HepG2 (cell line): ENCODE measurements around the gene SLC39A1. TPM values are rescaled to one million over a fixed set of nuclear protein-coding genes. Genes with fewer than 3 reads are reported as not detected.
"Not testable (repeated sequence)": the region's sequence is repeated elsewhere in the genome, so short reads cannot be mapped to it uniquely, and the experiment has no call there.

ENCODE experiments used
- ATAC-seq: fragments of 200-7000 bp; cut with Tn5 transposase; 3 replicates; pipeline ENCODE4 v1.9.1; 2020; ENCODE audit warnings: mild to moderate bottlenecking, moderate library complexity
- BruUV-seq: library from RNA; stranded (reverse); fragments of 400-500 nt; replicated peaks from 2 replicates; lab custom pipeline; 2021; lab: Mats Ljungman, UMichigan
- CTCF ChIA-PET: fragments of 300-600 bp; formaldehyde crosslinking; extraction: SDS; loops from one replicate; lab custom pipeline; 2021; ENCODE audit warnings: low total read pairs, inconsistent platforms, low intra/inter-chr PET ratio; lab: Yijun Ruan, JAX
- POLR2A ChIA-PET: fragments of 350-600 bp; sonication (Branson Sonifier 250); formaldehyde crosslinking; loops from one replicate; lab custom pipeline; 2020; ENCODE audit warnings: antibody characterized with exemption, inconsistent platforms; lab: Yijun Ruan, JAX
- DNase-seq: peaks from one replicate; pipeline ENCODE4 v3.0.0-alpha.2; 2015; ENCODE audit warnings: low spot score
- FAIRE-seq: peaks from 3 replicates; lab custom pipeline; 2011; peaks lifted over from hg19 to GRCh38; lab: Jason Lieb, UNC
- H2AFZ ChIP-seq: one replicate; pipeline ENCODE4 v1.6.1; 2011; ENCODE audit warnings: low read length, inconsistent platforms
- H3K27ac ChIP-seq: fragments of 300-600 bp; 3 replicates; pipeline ENCODE4 v1.8.0; 2011; ENCODE audit warnings: mixed run types, mild to moderate bottlenecking, mixed read lengths, low read length, inconsistent platforms; ENCODE audit not compliant: insufficient read depth; ENCODE audit errors: extremely low read length
- H3K27me3 ChIP-seq, 2 experiments: fragments of 200-600 bp in 1 of 2; 2 replicates in 1 of 2; 3 replicates in 1 of 2; pipeline versions ENCODE4 v1.6.0 to v1.8.0; 2011; ENCODE audit warnings: low read length in 2 of 2, mild to moderate bottlenecking in 2 of 2, moderate library complexity in 2 of 2, inconsistent platforms in 1 of 2; ENCODE audit not compliant: insufficient read depth in 2 of 2, control insufficient read depth in 1 of 2
- H3K36me3 ChIP-seq, 2 experiments: fragments of 200-600 bp in 1 of 2; replicated peaks in 1 of 2; 2 replicates in 1 of 2; 3 replicates in 1 of 2; pipeline versions ENCODE4 v1.5.1 to v1.8.0; 2011; ENCODE audit warnings: low read length in 2 of 2, inconsistent platforms in 1 of 2; ENCODE audit not compliant: insufficient read depth in 2 of 2, control insufficient read depth in 1 of 2
- H3K4me1 ChIP-seq: 2 replicates; pipeline ENCODE4 v1.5.1; 2012; ENCODE audit warnings: low read length, inconsistent platforms; ENCODE audit not compliant: insufficient read depth
- H3K4me2 ChIP-seq: 2 replicates; pipeline ENCODE4 v1.6.0; 2011; ENCODE audit warnings: low read depth, low read length, inconsistent platforms
- H3K4me3 ChIP-seq, 3 experiments: fragments of 200-600 bp in 1 of 3; sonication (generic), shearing (Covaris generic) in 1 of 3; replicated peaks in 1 of 3; 2 replicates each; pipeline ENCODE4 v1.5.1; 2011 to 2016; ENCODE audit warnings: low read length in 3 of 3, inconsistent platforms in 2 of 3, low read depth in 2 of 3, mild to moderate bottlenecking in 2 of 3, control low read depth in 1 of 3, mixed read lengths in 1 of 3; ENCODE audit not compliant: insufficient read depth in 1 of 3
- H3K79me2 ChIP-seq: one replicate; pipeline ENCODE4 v1.6.1; 2011; ENCODE audit warnings: low read length, inconsistent platforms; ENCODE audit not compliant: insufficient read depth
- H3K9ac ChIP-seq: 2 replicates; pipeline ENCODE4 v1.6.0; 2011; ENCODE audit warnings: mild to moderate bottlenecking, low read depth, low read length, inconsistent platforms; ENCODE audit not compliant: insufficient read depth
- H3K9me3 ChIP-seq: 2 replicates; pipeline ENCODE4 v1.5.1; 2012; ENCODE audit warnings: mild to moderate bottlenecking, low read length
- H4K20me1 ChIP-seq: 2 replicates; pipeline ENCODE4 v1.6.0; 2011; ENCODE audit warnings: inconsistent platforms, mild to moderate bottlenecking, low read length, moderate library complexity; ENCODE audit not compliant: insufficient read depth
- IKZF1 ChIP-seq: fragments of 450-650 bp; IDR thresholded peaks from 2 replicates; pipeline ENCODE4 v1.7.1; 2016
- MAZ ChIP-seq, 2 experiments: sonication (generic) in 1 of 2; formaldehyde crosslinking in 1 of 2; IDR thresholded peaks; 2 replicates each; pipeline versions ENCODE4 v1.5.0 to v1.6.1; 2012 to 2020; ENCODE audit warnings: low read depth in 2 of 2, mild to moderate bottlenecking in 2 of 2, borderline replicate concordance in 1 of 2, improper control_type of control experiment in 1 of 2, low read length in 1 of 2, missing genetic modification reagents in 1 of 2, moderate library complexity in 1 of 2
- RFX1 ChIP-seq: fragments of 450-650 bp; IDR thresholded peaks from 2 replicates; pipeline ENCODE4 v1.6.1; 2017
- ZNF232 ChIP-seq: sonication (generic); formaldehyde crosslinking; IDR thresholded peaks from 2 replicates; pipeline ENCODE4 v1.4.0; 2020; ENCODE audit warnings: missing genetic modification reagents, borderline replicate concordance
- ZNF292 ChIP-seq: sonication (generic); formaldehyde crosslinking; IDR thresholded peaks from 2 replicates; pipeline ENCODE4 v1.8.1; 2022; ENCODE audit warnings: mild to moderate bottlenecking, low read depth, missing genetic modification reagents, borderline replicate concordance
- ZNF546 ChIP-seq: sonication (generic); formaldehyde crosslinking; conservative IDR thresholded peaks from 2 replicates; pipeline ENCODE4 v1.8.1; 2023; ENCODE audit warnings: mild to moderate bottlenecking, missing genetic modification reagents
- ZNF816 ChIP-seq: sonication (generic); formaldehyde crosslinking; IDR thresholded peaks from 2 replicates; pipeline ENCODE4 v1.8.0; 2022; ENCODE audit warnings: missing genetic modification reagents, mild to moderate bottlenecking, borderline replicate concordance
- WGBS: methylation state at CpG from one replicate; pipeline ENCODE4 v1.1.6; 2017; ENCODE audit warnings: low lambda C conversion rate; 5-methylcytosine and 5-hydroxymethylcytosine counted together
- in situ Hi-C: cut with HindIII; loops from 2 replicates; pipeline ENCODE4 v1.10.0; 2017; ENCODE audit warnings: low pct_unique_long_range_greater_than_20kb; ENCODE audit not compliant: extremely low pct_ligation_motif_present
- intact Hi-C: fragments of 100-400 bp; cut with micrococcal nuclease; formaldehyde crosslinking; loops from one replicate; pipeline ENCODE4 v1.10.0; 2022; ENCODE audit not compliant: unreplicated experiment
- polyA plus RNA-seq, 8 experiments: library from polyadenylated mRNA; depleted of rRNA in 3 of 8; stranded (reverse) in 7 of 8; unstranded in 1 of 8; fragments of >200 nt; fragmentation: Illumina TruSeq in 4 of 8; extraction: Trizol in 4 of 8; gene quantifications; 2 replicates each; pipeline versions ENCODE4 v1.2.1 to v1.2.3, GENCODE V29; 2011 to 2016; ENCODE audit warnings: low read depth in 4 of 8, missing spikeins in 1 of 8, mixed read lengths in 1 of 8; ENCODE audit not compliant: insufficient read depth in 1 of 8
- total RNA-seq, 5 experiments: library from RNA; depleted of rRNA; stranded (reverse); fragments of >200 nt; fragmentation: Illumina TruSeq; extraction: Trizol; gene quantifications; 2 replicates each; pipeline ENCODE4 v1.2.3, GENCODE V29; 2016; ENCODE audit warnings: low read depth in 1 of 5
- TF ChIP-seq, protein P1 (sequence below): sonication (generic); formaldehyde crosslinking; IDR thresholded peaks from 2 replicates; pipeline ENCODE4 v1.4.0; 2020; ENCODE audit warnings: missing genetic modification reagents
- TF ChIP-seq, protein P2 (sequence below): IDR thresholded peaks from 2 replicates; pipeline ENCODE4 v1.6.1; 2016; ENCODE audit warnings: mild to moderate bottlenecking

SLC39A1 gene
- total and polyA plus RNA-seq, 2 of the 13 experiments (the other 11 are each of a cell fraction or from before 2014, with no cell fraction given), result 71.2 to 78.4 TPM

DNA sequence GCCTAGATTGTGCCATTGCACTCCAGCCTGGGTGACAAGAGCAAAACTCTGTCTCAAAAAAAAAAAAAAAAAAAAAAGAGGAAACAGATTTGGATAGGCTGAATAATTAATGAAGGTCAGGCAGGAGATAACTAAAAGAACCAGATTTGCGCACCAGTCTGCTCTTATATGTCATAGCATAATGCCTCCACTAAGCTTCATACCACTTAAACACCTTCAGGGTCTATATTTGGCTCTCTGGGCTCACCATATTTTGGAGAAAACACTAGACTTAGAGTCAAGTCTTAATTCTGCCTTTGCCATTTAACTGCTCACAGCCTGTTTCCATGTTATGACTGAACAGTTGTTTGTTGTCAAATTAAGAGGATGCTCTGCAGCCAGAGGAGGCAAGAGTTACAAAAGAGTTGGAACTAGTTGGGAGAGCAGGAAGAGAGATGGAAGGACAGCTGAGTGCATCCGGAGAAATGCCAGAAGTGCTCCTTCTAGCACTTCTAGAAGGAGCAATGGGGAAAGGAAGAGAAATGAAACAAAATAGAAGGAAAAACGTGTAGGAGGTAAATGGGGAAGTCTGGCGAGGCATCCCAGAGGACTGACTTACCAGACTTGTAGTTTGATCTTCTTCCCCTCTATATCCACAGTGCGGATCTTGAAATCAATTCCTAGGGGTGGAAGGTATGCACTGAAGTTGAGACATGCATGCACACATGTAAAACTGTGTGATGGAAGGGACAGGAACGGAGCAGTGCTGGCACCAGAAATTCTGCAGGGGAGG is 21.0 kb upstream of the SLC39A1 start:
- Histone ChIP-seq H3K79me2 (peaks cover 7% of the 10 kb centered on the region), H3K36me3 (no peaks in the 10 kb centered on the region; a peak in 1 of 5 replicates), H3K9me3 (no peaks in the 10 kb centered on the region), H3K4me1 (peaks cover 16% of the 10 kb centered on the region), H3K4me2 (no peak overlapping the region), H3K4me3 (no peak overlapping the region), H4K20me1 (no peaks in the 10 kb centered on the region), H3K9ac (no peak overlapping the region), H2AFZ (no peak overlapping the region), H3K27ac (no peak overlapping the region), H3K27me3 (no peaks in the 10 kb centered on the region; a peak in 1 of 5 replicates)
- TF ChIP-seq ZNF292 (CRISPR knock-in tag) (no peak), ZNF546 (no peak), ZNF232 (CRISPR knock-in tag) (no peak), IKZF1 (no peak), MAZ (IDR thresholded peaks at IDR 0.05; ENCODE audit: borderline replicate concordance, low read depth, low read length) (no peak), MAZ (CRISPR knock-in tag; IDR thresholded peaks at IDR 0.05; ENCODE audit: low read depth) (no peak), RFX1 (no peak), ZNF816 (CRISPR knock-in tag) (no peak)
- TF ChIP-seq, protein P1, sequence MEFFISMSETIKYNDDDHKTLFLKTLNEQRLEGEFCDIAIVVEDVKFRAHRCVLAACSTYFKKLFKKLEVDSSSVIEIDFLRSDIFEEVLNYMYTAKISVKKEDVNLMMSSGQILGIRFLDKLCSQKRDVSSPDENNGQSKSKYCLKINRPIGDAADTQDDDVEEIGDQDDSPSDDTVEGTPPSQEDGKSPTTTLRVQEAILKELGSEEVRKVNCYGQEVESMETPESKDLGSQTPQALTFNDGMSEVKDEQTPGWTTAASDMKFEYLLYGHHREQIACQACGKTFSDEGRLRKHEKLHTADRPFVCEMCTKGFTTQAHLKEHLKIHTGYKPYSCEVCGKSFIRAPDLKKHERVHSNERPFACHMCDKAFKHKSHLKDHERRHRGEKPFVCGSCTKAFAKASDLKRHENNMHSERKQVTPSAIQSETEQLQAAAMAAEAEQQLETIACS (CRISPR knock-in tag), result no peak
- TF ChIP-seq, protein P2, sequence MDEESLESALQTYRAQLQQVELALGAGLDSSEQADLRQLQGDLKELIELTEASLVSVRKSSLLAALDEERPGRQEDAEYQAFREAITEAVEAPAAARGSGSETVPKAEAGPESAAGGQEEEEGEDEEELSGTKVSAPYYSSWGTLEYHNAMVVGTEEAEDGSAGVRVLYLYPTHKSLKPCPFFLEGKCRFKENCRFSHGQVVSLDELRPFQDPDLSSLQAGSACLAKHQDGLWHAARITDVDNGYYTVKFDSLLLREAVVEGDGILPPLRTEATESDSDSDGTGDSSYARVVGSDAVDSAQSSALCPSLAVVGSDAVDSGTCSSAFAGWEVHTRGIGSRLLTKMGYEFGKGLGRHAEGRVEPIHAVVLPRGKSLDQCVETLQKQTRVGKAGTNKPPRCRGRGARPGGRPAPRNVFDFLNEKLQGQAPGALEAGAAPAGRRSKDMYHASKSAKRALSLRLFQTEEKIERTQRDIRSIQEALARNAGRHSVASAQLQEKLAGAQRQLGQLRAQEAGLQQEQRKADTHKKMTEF, result no peak
- intact Hi-C loops (no loop called here), in situ Hi-C loops (loop anchor here (10.0 kb wide), 1 partner anchor 300 kb away; no protein-coding TSS in a partner anchor)
- ATAC-seq, result no peak
- WGBS, result 92% methylated on average over 6 of the region's 6 CpGs
- CTCF ChIA-PET, result no interaction called here
- BruUV-seq, result no TSS peak
- POLR2A ChIA-PET, result interaction anchor here (0.9 to 7.5 kb wide), 4 partner anchors 17 to 216 kb away, joined by 3 to 92 read pairs (median 10); partner anchors contain the start of genes CREB3L4, DENND4B and SLC39A1
- no peak for DNase-seq
- FAIRE-seq, result no peak

DNA sequence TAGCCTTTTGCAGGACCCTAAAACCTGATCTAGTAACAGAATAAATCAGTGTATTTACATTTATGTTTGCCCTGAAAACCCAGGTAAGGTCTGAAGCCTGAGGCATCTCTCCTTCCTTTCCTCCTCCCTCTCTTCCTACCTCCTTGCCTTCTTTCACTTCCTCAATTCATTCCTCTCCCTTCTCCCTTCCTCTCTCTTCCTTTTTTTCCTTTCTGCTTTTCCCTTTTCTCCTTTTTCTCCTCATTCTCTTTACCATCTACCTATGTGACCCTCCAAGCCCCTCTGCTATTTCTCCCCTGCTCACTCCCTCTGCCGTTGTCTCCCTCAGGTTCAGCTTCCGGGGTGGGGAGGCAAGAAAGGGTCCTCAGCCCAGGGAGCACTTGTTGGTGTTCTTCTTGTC is 18.4 kb upstream of the SLC39A1 start:
- H3K79me2 ChIP-seq, result peaks cover 11% of the 10 kb centered on the region
- H2AFZ ChIP-seq, H3K27me3 ChIP-seq, ATAC-seq, H3K4me2 ChIP-seq, H4K20me1 ChIP-seq, H3K9me3 ChIP-seq, H3K9ac ChIP-seq, H3K36me3 ChIP-seq, H3K27ac ChIP-seq, CTCF ChIA-PET, H3K4me3 ChIP-seq, DNase-seq, POLR2A ChIA-PET, intact Hi-C loops, FAIRE-seq: not testable (repeated sequence)
- peaks cover 24% of the 10 kb centered on the region for H3K4me1 ChIP-seq
- TSS peak; percentile 44 for BruUV-seq
- in situ Hi-C loops, result loop anchor here (10.0 kb wide), 1 partner anchor 297 kb away; no protein-coding TSS in a partner anchor
- WGBS, result 93% methylated on average over 2 of the region's 2 CpGs
